ENCODE measurements around the gene STK35.

The STK35 gene

GRCh38 chr20:2151858-2152281 is 50.2 kb downstream of the STK35 start:
- no peaks in the 10 kb centered on the region for H3K9me2 ChIP-seq (replicated peaks; ENCODE audit: insufficient read depth, low read length)
- H3K79me2 ChIP-seq (ENCODE audit: low read length), result no peaks in the 10 kb centered on the region
- no peak overlapping the region for H3K4me2 ChIP-seq (ENCODE audit: low read depth, low read length)
- H2AFZ ChIP-seq (ENCODE audit: low read length), result no peak overlapping the region
- TF ChIP-seq EZH2 (optimal IDR thresholded peaks at IDR 0.05; ENCODE audit: low read depth, low read length) (no peak), CTCF (IDR thresholded peaks at IDR 0.05; ENCODE audit: low read length) (no peak), EZH2phosphoT487 (IDR thresholded peaks at IDR 0.05; ENCODE audit: low read length) (no peak)
- H4K20me1 ChIP-seq (ENCODE audit: insufficient read depth, low read length), result no peaks in the 10 kb centered on the region
- H3K9ac ChIP-seq (ENCODE audit: low read length), result no peak overlapping the region
- DNase-seq, result no peak
- no peak overlapping the region for H3K27ac ChIP-seq (ENCODE audit: low read length)
- no peaks in the 10 kb centered on the region for H3K9me3 ChIP-seq (replicated peaks; ENCODE audit: insufficient read depth, low read length)
- H3K4me1 ChIP-seq (ENCODE audit: low read length), result no peaks in the 10 kb centered on the region
- H3K4me3 ChIP-seq (ENCODE audit: low read length), result no peak overlapping the region
- H3K27me3 ChIP-seq (replicated peaks; ENCODE audit: insufficient read depth, low read length), result no peaks in the 10 kb centered on the region
- H3F3A ChIP-seq (ENCODE audit: insufficient read depth, low read length), result no peaks in the 10 kb centered on the region
- no peaks in the 10 kb centered on the region for H3K36me3 ChIP-seq (replicated peaks; ENCODE audit: insufficient read depth, low read length)

GRCh38 chr20:2152317-2152716 is 50.7 kb downstream of the STK35 start:
- Histone ChIP-seq H3K36me3 (replicated peaks; ENCODE audit: insufficient read depth, low read length) (no peaks in the 10 kb centered on the region), H3K4me1 (ENCODE audit: low read length) (no peaks in the 10 kb centered on the region), H3K79me2 (ENCODE audit: low read length) (no peaks in the 10 kb centered on the region), H2AFZ (ENCODE audit: low read length) (no peak overlapping the region), H3K9me3 (replicated peaks; ENCODE audit: insufficient read depth, low read length) (no peaks in the 10 kb centered on the region), H3F3A (ENCODE audit: insufficient read depth, low read length) (no peaks in the 10 kb centered on the region), H3K4me3 (ENCODE audit: low read length) (no peak overlapping the region), H3K4me2 (ENCODE audit: low read depth, low read length) (no peak overlapping the region), H4K20me1 (ENCODE audit: insufficient read depth, low read length) (no peaks in the 10 kb centered on the region), H3K27ac (ENCODE audit: low read length) (no peak overlapping the region), H3K9ac (ENCODE audit: low read length) (no peak overlapping the region), H3K27me3 (replicated peaks; ENCODE audit: insufficient read depth, low read length) (no peaks in the 10 kb centered on the region), H3K9me2 (replicated peaks; ENCODE audit: insufficient read depth, low read length) (no peaks in the 10 kb centered on the region)
- no peak for DNase-seq
- TF ChIP-seq EZH2phosphoT487 (IDR thresholded peaks at IDR 0.05; ENCODE audit: low read length) (no peak), EZH2 (optimal IDR thresholded peaks at IDR 0.05; ENCODE audit: low read depth, low read length) (no peak), CTCF (IDR thresholded peaks at IDR 0.05; ENCODE audit: low read length) (no peak)

GRCh38 chr20:2153326-2153725 is 51.7 kb downstream of the STK35 start:
- no peaks in the 10 kb centered on the region for H4K20me1 ChIP-seq (ENCODE audit: insufficient read depth, low read length)
- no peak overlapping the region for H2AFZ ChIP-seq (ENCODE audit: low read length)
- no peak overlapping the region for H3K4me3 ChIP-seq (ENCODE audit: low read length)
- H3K4me2 ChIP-seq (ENCODE audit: low read depth, low read length), result no peak overlapping the region
- no peak overlapping the region for H3K27ac ChIP-seq (ENCODE audit: low read length)
- no peak overlapping the region for H3K9ac ChIP-seq (ENCODE audit: low read length)
- no peaks in the 10 kb centered on the region for H3K79me2 ChIP-seq (ENCODE audit: low read length)
- H3K9me3 ChIP-seq (replicated peaks; ENCODE audit: insufficient read depth, low read length), result no peaks in the 10 kb centered on the region
- no peaks in the 10 kb centered on the region for H3K36me3 ChIP-seq (replicated peaks; ENCODE audit: insufficient read depth, low read length)
- no peaks in the 10 kb centered on the region for H3K27me3 ChIP-seq (replicated peaks; ENCODE audit: insufficient read depth, low read length)
- TF ChIP-seq EZH2phosphoT487 (IDR thresholded peaks at IDR 0.05; ENCODE audit: low read length) (no peak), EZH2 (optimal IDR thresholded peaks at IDR 0.05; ENCODE audit: low read depth, low read length) (no peak), CTCF (IDR thresholded peaks at IDR 0.05; ENCODE audit: low read length) (no peak)
- DNase-seq, result no peak
- H3K9me2 ChIP-seq (replicated peaks; ENCODE audit: insufficient read depth, low read length), result no peaks in the 10 kb centered on the region
- H3K4me1 ChIP-seq (ENCODE audit: low read length), result no peaks in the 10 kb centered on the region
- no peaks in the 10 kb centered on the region for H3F3A ChIP-seq (ENCODE audit: insufficient read depth, low read length)

Measured in MM.1S (cell line).